T-cell (primary cell): ENCODE measurements around the gene SMARCD3. TPM values are rescaled to one million over a fixed set of nuclear protein-coding genes. Genes with fewer than 3 reads are reported as not detected.

Experiments
- ATAC-seq, 4 experiments: fragments of 200-7000 bp in 3 of 4; fragments of 150-1000 bp in 1 of 4; cut with Tn5 transposase; replicated peaks in 1 of 4; 1 replicate in 3 of 4; 2 replicates in 1 of 4; pipeline ENCODE4 v1.10.0; 2021; ENCODE audit warnings: moderate library complexity in 3 of 4, mild to moderate bottlenecking in 2 of 4, moderate number of reproducible peaks in 1 of 4
- CTCF ChIA-PET, 2 donors: fragments of 300-600 bp; sonication (Branson Sonifier 250); formaldehyde crosslinking; loops; one replicate each; lab custom pipeline; 2022; ENCODE audit warnings: antibody characterized with exemption in 2 of 2; lab: Charles Lee
- POLR2A ChIA-PET, 2 donors: fragments of 300-600 bp; sonication (Branson Sonifier 250); formaldehyde crosslinking; loops; one replicate each; lab custom pipeline; 2022; ENCODE audit warnings: antibody characterized with exemption in 2 of 2; lab: Charles Lee
- DNase-seq, 35 experiments: peaks; one replicate each; pipeline versions ENCODE4 v3.0.0 to v3.0.0-alpha.2; 2013 to 2023
- H3K27ac ChIP-seq: one replicate; pipeline ENCODE4 v1.5.1; 2013; ENCODE audit warnings: low read length
- H3K27me3 ChIP-seq, 2 experiments: replicated peaks in 1 of 2; 1 replicate in 1 of 2; 2 replicates in 1 of 2; pipeline versions ENCODE4 v1.6.1 to v1.7.0; 2013; ENCODE audit warnings: low read length in 1 of 2, mixed read lengths in 1 of 2; ENCODE audit not compliant: control insufficient read depth in 2 of 2, insufficient read depth in 2 of 2; ENCODE audit errors: extremely low read depth in 1 of 2
- H3K36me3 ChIP-seq, 2 donors: 1 replicate in 1 of 2; 2 replicates in 1 of 2; pipeline versions ENCODE4 v1.6.1 to v1.7.0; 2013; ENCODE audit warnings: low read length in 1 of 2; ENCODE audit not compliant: control insufficient read depth in 2 of 2, insufficient read depth in 1 of 2; ENCODE audit errors: extremely low read depth in 1 of 2
- H3K4me1 ChIP-seq, 2 experiments: 1 replicate in 1 of 2; 2 replicates in 1 of 2; pipeline versions ENCODE4 v1.6.1 to v1.7.0; 2013; ENCODE audit warnings: low read length in 2 of 2, mixed read lengths in 1 of 2; ENCODE audit not compliant: insufficient read depth in 2 of 2, control insufficient read depth in 1 of 2; ENCODE audit errors: extremely low read depth in 1 of 2
- H3K4me3 ChIP-seq, 2 donors: 1 replicate in 1 of 2; 2 replicates in 1 of 2; pipeline versions ENCODE4 v1.5.1 to v1.7.0; 2013; ENCODE audit warnings: mild to moderate bottlenecking in 2 of 2, low read length in 1 of 2, moderate library complexity in 1 of 2; ENCODE audit not compliant: control insufficient read depth in 1 of 2; ENCODE audit errors: extremely low read depth in 1 of 2
- H3K9me3 ChIP-seq: 2 replicates; pipeline ENCODE4 v1.7.0; 2013
- H3K27ac Mint-ChIP-seq, 2 donors: one replicate each; pipeline ENCODE4 v1.8.0; 2020 to 2021; ENCODE audit warnings: mild to moderate bottlenecking in 2 of 2, mixed read lengths in 2 of 2
- H3K27me3 Mint-ChIP-seq, 2 donors: one replicate each; pipeline ENCODE4 v1.8.0; 2021 to 2022; ENCODE audit warnings: mixed read lengths in 2 of 2
- H3K36me3 Mint-ChIP-seq: one replicate; pipeline ENCODE4 v1.8.0; 2021; ENCODE audit warnings: mixed read lengths
- H3K4me1 Mint-ChIP-seq, 3 donors: one replicate each; pipeline ENCODE4 v1.8.0; 2020 to 2022; ENCODE audit warnings: mixed read lengths in 3 of 3, mild to moderate bottlenecking in 1 of 3
- H3K4me3 Mint-ChIP-seq, 3 donors: one replicate each; pipeline ENCODE4 v1.8.0; 2020 to 2022; ENCODE audit warnings: mild to moderate bottlenecking in 3 of 3, mixed read lengths in 3 of 3, moderate library complexity in 3 of 3
- H3K9me3 Mint-ChIP-seq, 3 donors: one replicate each; pipeline ENCODE4 v1.8.0; 2020 to 2022; ENCODE audit warnings: mixed read lengths in 3 of 3
- WGBS: methylation state at CpG from one replicate; pipeline ENCODE4 v1.1.5; 2013; ENCODE audit warnings: missing lambda C conversion rate; ENCODE audit not compliant: insufficient coverage; 5-methylcytosine and 5-hydroxymethylcytosine counted together
- total RNA-seq, 35 experiments: library from RNA in 6 of 35; stranded (reverse) in 6 of 35; fragments of 120-200 nt in 1 of 35; gene quantifications; one replicate each; pipeline versions ENCODE4 v1.2.1 to v1.2.4 and lab custom pipeline; 2013 to 2026

The SMARCD3 gene
- total RNA-seq, 5 donors from 2014 or later (not counting 1 experiment from before 2014, with no cell fraction given): 6.3 to 28.5 (median 9.1) TPM

DNA sequence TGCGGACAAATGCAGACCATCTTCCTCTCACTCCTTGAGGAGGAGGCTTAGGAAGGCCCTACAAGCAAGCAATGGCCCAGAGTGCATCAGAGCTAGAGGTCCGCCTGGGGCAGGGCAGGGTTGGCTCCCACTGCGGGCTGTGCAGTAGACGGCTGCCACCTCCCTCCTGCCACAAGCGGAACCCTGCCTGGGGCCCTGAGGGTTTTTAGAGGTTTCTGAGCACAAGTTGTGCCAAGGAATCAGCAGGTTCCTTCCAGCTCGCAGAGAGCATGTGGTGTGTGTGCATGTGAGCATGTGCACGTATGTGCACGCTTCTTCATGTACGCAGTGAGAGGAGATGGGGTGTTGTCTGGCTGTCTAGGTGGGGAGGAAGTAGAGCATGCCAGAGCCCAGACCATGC lies 25.9 kb upstream of the SMARCD3 start:
- ChIA-PET CTCF (no interaction called here), POLR2A (no interaction called here)
- Mint-ChIP-seq H3K27me3 (peaks cover 0 to 4% of the 10 kb centered on the region in 2 donors), H3K9me3 (no peaks in the 10 kb centered on the region), H3K4me1 (peaks cover 37 to 45% (median 43%) of the 10 kb centered on the region in 3 donors), H3K4me3 (peak overlapping the region; percentile 4 to 78 (median 14)), H3K36me3 (no peaks in the 10 kb centered on the region), H3K27ac (peak overlapping the region in 1 of 2 donors; percentile 54)
- Histone ChIP-seq H3K36me3 (no peaks in the 10 kb centered on the region), H3K4me3 (no peak overlapping the region), H3K27ac (no peak overlapping the region), H3K27me3 (peaks cover 0 to 17% of the 10 kb centered on the region in 2 experiments), H3K9me3 (no peaks in the 10 kb centered on the region), H3K4me1 (peaks cover 0 to 40% of the 10 kb centered on the region in 2 experiments)
- DNase-seq (no peak), ATAC-seq (no peak)
- WGBS: 95% methylated on average over 6 of the region's 9 CpGs

DNA sequence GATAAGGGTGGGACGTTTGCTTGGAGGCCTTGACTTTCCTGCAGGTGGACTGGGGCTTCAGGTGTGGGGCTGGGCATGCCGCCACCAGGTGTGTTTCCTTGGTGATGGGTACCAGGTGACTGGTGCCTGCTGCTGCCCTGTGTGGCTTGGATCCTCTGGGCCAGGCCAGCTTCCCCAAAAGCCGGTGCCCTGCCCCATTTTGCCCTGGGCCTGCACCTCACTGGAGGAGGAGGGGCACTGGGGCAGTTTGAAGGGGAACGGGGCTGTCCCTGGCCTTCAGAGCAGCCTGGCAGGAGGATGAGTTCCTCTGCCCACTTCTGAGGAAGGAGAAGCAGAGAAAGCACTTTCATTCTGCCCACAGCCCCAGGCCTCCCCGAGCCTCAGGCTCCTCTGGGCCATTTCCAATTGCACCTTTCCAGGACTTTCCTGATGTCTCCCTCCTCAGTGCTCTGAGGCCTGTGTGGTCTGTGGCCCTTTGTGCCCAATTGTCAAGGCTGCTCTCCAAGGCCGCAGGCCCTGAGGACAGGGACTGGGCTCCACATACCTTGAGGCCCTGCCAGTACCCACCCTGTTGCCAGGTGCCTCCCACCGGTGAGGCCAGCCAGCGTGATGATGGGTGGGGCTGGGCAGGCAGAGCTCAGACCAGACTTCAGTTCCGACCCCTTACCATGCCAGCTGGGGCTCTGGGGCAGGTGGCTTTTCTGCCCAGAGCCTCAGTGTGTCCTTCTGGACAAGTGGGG lies 25.3 kb upstream of the SMARCD3 start:
- Mint-ChIP-seq H3K36me3 (no peaks in the 10 kb centered on the region), H3K27me3 (no peaks in the 10 kb centered on the region), H3K4me3 (peak overlapping the region in 1 of 3 donors; percentile 78), H3K9me3 (no peaks in the 10 kb centered on the region), H3K27ac (no peak overlapping the region), H3K4me1 (peaks cover 37 to 45% (median 43%) of the 10 kb centered on the region in 3 donors)
- no peak overlapping the region for H3K4me3 ChIP-seq
- no peak for ATAC-seq
- H3K27me3 ChIP-seq: peaks cover 0 to 15% of the 10 kb centered on the region in 2 experiments
- DNase-seq: no peak
- WGBS: 86% methylated on average over 7 of the region's 9 CpGs
- H3K36me3 ChIP-seq: no peaks in the 10 kb centered on the region
- no peaks in the 10 kb centered on the region for H3K9me3 ChIP-seq
- peaks cover 0 to 40% of the 10 kb centered on the region in 2 experiments for H3K4me1 ChIP-seq
- no peak overlapping the region for H3K27ac ChIP-seq
- ChIA-PET CTCF (interaction anchor here in 1 of 2 donors (0.6 kb wide), 1 partner anchor 29 kb away, joined by 6 read pairs; no protein-coding TSS in a partner anchor), POLR2A (interaction anchor here in 1 of 2 donors (0.6 kb wide), 1 partner anchor 244 kb away, joined by 4 read pairs; no protein-coding TSS in a partner anchor)

DNA sequence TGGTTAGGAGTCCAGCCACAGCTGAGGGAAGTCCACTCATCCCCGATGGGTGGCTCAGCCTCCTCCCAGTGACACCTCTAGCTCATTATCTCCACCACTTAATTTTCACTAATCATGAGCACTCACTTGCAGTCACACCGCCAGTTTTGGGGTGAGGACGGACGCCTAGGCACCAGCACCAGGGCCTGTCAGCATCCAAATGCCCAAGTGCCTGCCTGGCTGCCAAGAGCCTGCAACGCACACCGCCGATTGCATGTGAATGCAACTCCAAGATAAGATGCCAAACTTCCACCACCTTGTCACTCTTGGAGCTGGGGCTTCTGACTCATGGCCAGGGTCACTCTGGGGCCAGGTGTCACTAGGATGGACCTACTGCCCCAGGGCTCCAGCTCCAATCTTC lies 24.4 kb upstream of the SMARCD3 start:
- WGBS: 95% methylated on average over 7 of the region's 7 CpGs
- Mint-ChIP-seq H3K4me3 (no peak overlapping the region), H3K36me3 (no peaks in the 10 kb centered on the region), H3K27ac (no peak overlapping the region), H3K9me3 (no peaks in the 10 kb centered on the region), H3K4me1 (peaks cover 37 to 45% (median 43%) of the 10 kb centered on the region in 3 donors), H3K27me3 (no peaks in the 10 kb centered on the region)
- DNase-seq (no peak), ATAC-seq (no peak)
- no peak overlapping the region for H3K4me3 ChIP-seq
- H3K4me1 ChIP-seq: peaks cover 0 to 40% of the 10 kb centered on the region in 2 experiments
- no peaks in the 10 kb centered on the region for H3K36me3 ChIP-seq
- ChIA-PET POLR2A (no interaction called here), CTCF (no interaction called here)
- H3K27me3 ChIP-seq: peaks cover 0 to 16% of the 10 kb centered on the region in 2 experiments
- H3K9me3 ChIP-seq: no peaks in the 10 kb centered on the region
- H3K27ac ChIP-seq: no peak overlapping the region

DNA sequence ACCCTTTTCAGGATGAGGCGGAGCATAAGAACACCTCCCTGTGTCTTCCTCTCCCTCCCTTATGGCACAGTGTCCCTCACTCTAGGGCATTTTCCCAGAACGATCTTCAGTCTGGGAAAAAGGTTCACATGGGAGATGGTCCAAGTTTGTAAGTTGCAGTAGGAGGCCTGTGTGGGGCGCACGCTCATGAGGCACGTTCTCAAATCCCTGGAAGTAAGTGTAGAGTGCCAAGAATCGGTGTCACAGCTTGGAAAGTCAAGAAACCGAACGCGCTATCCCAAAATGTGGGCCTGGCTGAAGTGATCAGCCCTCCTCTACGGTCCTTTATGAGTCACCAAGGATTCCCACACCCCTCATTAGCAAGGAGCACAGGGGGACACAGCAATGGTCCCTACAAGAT lies 23.9 kb upstream of the SMARCD3 start:
- CTCF ChIA-PET: no interaction called here
- H3K27me3 ChIP-seq: peaks cover 0 to 16% of the 10 kb centered on the region in 2 experiments
- H3K36me3 ChIP-seq: no peaks in the 10 kb centered on the region
- H3K4me3 ChIP-seq: no peak overlapping the region
- no peak overlapping the region for H3K27ac ChIP-seq
- Mint-ChIP-seq H3K27me3 (no peaks in the 10 kb centered on the region), H3K27ac (peak overlapping the region; percentile 36 to 84), H3K36me3 (no peaks in the 10 kb centered on the region), H3K4me3 (peak overlapping the region in 1 of 3 donors; percentile 3), H3K9me3 (no peaks in the 10 kb centered on the region), H3K4me1 (peaks cover 37 to 42% (median 40%) of the 10 kb centered on the region in 3 donors)
- DNase-seq (no peak), ATAC-seq (no peak)
- whole genome bisulfite sequencing: 87% methylated on average over 8 of the region's 10 CpGs
- POLR2A ChIA-PET: no interaction called here
- peaks cover 0 to 35% of the 10 kb centered on the region in 2 experiments for H3K4me1 ChIP-seq
- H3K9me3 ChIP-seq: no peaks in the 10 kb centered on the region

DNA sequence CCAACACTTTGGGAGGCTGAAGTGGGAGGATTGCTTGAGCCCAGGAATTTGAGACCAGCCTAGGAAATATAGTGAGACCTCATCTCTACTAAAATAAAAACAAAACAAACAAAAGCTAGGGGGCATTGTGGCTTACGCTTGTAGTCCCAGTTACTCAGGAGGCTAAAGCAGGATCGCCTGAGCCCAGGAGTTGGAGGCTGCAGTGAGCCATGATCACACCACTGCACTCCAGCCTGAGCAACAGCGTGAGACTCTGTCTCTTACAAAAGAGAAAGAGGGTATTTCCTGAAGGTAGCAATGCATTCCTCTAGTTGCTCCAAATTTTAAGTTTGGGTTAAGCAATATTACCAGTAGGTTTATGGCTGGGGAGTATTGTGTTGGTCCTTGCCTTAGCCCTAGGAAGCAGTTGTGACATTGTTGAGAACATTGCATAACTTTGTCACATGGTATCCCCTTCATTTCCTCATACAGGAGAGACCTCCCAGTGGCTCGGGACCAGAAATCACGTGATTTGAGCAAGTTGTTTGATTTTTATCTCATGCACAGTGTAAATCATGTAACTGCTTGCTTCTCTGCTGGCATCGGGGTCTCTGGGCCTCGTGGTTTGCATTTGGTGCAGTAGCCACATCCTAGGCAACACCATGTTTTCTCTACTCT lies 23.3 kb upstream of the SMARCD3 start:
- 37% methylated on average over 5 of the region's 7 CpGs for WGBS
- DNase-seq: peak in 3 of 35 experiments; percentile 27 to 40 (median 29)
- no peaks in the 10 kb centered on the region for H3K27me3 Mint-ChIP-seq
- H3K36me3 ChIP-seq: no peaks in the 10 kb centered on the region
- H3K4me1 Mint-ChIP-seq: peaks cover 34 to 38% (median 36%) of the 10 kb centered on the region in 3 donors
- no peaks in the 10 kb centered on the region for H3K36me3 Mint-ChIP-seq
- H3K4me3 Mint-ChIP-seq: no peak overlapping the region
- CTCF ChIA-PET: no interaction called here
- H3K27ac ChIP-seq: peak overlapping the region; percentile 7
- peak overlapping the region; percentile 36 to 84 for H3K27ac Mint-ChIP-seq
- POLR2A ChIA-PET: no interaction called here
- H3K4me1 ChIP-seq: peaks cover 0 to 31% of the 10 kb centered on the region in 2 experiments
- no peaks in the 10 kb centered on the region for H3K9me3 Mint-ChIP-seq
- H3K9me3 ChIP-seq: no peaks in the 10 kb centered on the region
- H3K27me3 ChIP-seq: peaks cover 0 to 13% of the 10 kb centered on the region in 2 experiments
- ATAC-seq: peak; percentile 25 to 67 (median 40)
- H3K4me3 ChIP-seq: no peak overlapping the region

DNA sequence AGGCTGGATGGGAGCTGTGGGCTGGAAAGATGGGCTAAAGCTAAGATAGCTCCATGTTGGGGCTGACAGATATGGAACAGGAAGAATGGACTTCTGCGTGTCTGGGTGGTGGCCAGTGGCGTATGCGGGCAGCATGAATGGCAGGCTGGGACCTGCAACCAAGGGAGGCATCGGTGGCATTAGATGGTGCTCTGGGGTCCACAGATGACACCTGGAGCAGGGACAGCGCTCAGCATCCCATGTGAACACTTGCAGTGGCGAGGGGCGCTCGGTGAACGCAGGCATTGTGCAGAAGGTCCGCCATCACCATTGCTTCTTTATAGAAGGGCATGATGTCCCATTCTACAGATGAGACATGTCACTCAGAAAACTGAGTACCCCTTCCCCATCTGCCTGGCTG lies 21.0 kb upstream of the SMARCD3 start:
- peaks cover 0 to 9% of the 10 kb centered on the region in 2 experiments for H3K27me3 ChIP-seq
- no peaks in the 10 kb centered on the region for H3K9me3 Mint-ChIP-seq
- no peaks in the 10 kb centered on the region for H3K36me3 ChIP-seq
- H3K4me1 Mint-ChIP-seq: peaks cover 17 to 21% (median 18%) of the 10 kb centered on the region in 3 donors
- H3K27ac ChIP-seq: no peak overlapping the region
- ChIA-PET POLR2A (no interaction called here), CTCF (interaction anchor here (0.7 to 1.0 kb wide), 2 partner anchors 25 to 107 kb away, joined by 3 read pairs; no protein-coding TSS in a partner anchor)
- H3K27ac Mint-ChIP-seq: no peak overlapping the region
- H3K36me3 Mint-ChIP-seq: no peaks in the 10 kb centered on the region
- ATAC-seq (no peak), DNase-seq (no peak)
- H3K27me3 Mint-ChIP-seq: peaks cover 1 to 4% of the 10 kb centered on the region in 2 donors
- H3K4me3 Mint-ChIP-seq: no peak overlapping the region
- no peaks in the 10 kb centered on the region for H3K9me3 ChIP-seq
- WGBS: 95% methylated on average over 10 of the region's 10 CpGs
- H3K4me1 ChIP-seq: peaks cover 0 to 15% of the 10 kb centered on the region in 2 experiments
- no peak overlapping the region for H3K4me3 ChIP-seq
